Measurements from ENCODE around the gene PDGFRA.

Gene PDGFRA

GRCh38 chr4:54228961-54229501, at the start of gene PDGFRA:
Gene PDGFRA (plus strand): TSS chr4:54229293. CDS start chr4:54258769, 29,476 bp downstream.
- H3K4me3 ChIP-seq (ENCODE audit: low read length), result peak within 1 kb of the TSS; percentile 66
- peaks cover 2% of the 10 kb centered on the region for H3K36me3 ChIP-seq (ENCODE audit: control insufficient read depth, insufficient read depth, low read length)
- peaks cover 11% of the 10 kb centered on the region for H3K4me1 ChIP-seq (ENCODE audit: control insufficient read depth, insufficient read depth, low read length)
- H3K27ac ChIP-seq (ENCODE audit: low read depth, low read length), result peak within 1 kb of the TSS; percentile 65
- no peak within 1 kb of the TSS for H3K9ac ChIP-seq (ENCODE audit: low read length)
- peaks cover 50% of the 10 kb centered on the region for H3K27me3 ChIP-seq (ENCODE audit: control insufficient read depth, insufficient read depth, low read length)

- Histone ChIP-seq H3K27me3 (ENCODE audit: control insufficient read depth, insufficient read depth, low read length) (no peaks in the 10 kb centered on the region), H3K4me3 (ENCODE audit: low read length) (no peak overlapping the region), H3K36me3 (ENCODE audit: control insufficient read depth, insufficient read depth, low read length) (no peaks in the 10 kb centered on the region)
These were observed 44.5 kb upstream of the PDGFRA start for GRCh38 chr4:54184581-54184980.

GRCh38 chr4:54185044-54185780, 43.9 kb upstream of the PDGFRA start:
- no peaks in the 10 kb centered on the region for H3K4me1 ChIP-seq (ENCODE audit: control insufficient read depth, insufficient read depth, low read length)
- no peak overlapping the region for H3K4me3 ChIP-seq (ENCODE audit: low read length)
- H3K27me3 ChIP-seq (ENCODE audit: control insufficient read depth, insufficient read depth, low read length), result no peaks in the 10 kb centered on the region
- H3K27ac ChIP-seq (ENCODE audit: low read depth, low read length), result no peak overlapping the region
- no peaks in the 10 kb centered on the region for H3K36me3 ChIP-seq (ENCODE audit: control insufficient read depth, insufficient read depth, low read length)
- H3K9ac ChIP-seq (ENCODE audit: low read length), result no peak overlapping the region

More at GRCh38 chr4:54184581-54184980, 44.5 kb upstream of the PDGFRA start:
- H3K4me1 ChIP-seq (ENCODE audit: control insufficient read depth, insufficient read depth, low read length), result no peaks in the 10 kb centered on the region
- H3K27ac ChIP-seq (ENCODE audit: low read depth, low read length), result no peak overlapping the region
- H3K9ac ChIP-seq (ENCODE audit: low read length), result no peak overlapping the region

GRCh38 chr4:54185866-54186265, 43.2 kb upstream of the PDGFRA start:
- Histone ChIP-seq H3K9ac (ENCODE audit: low read length) (no peak overlapping the region), H3K4me1 (ENCODE audit: control insufficient read depth, insufficient read depth, low read length) (no peaks in the 10 kb centered on the region), H3K27ac (ENCODE audit: low read depth, low read length) (no peak overlapping the region), H3K36me3 (ENCODE audit: control insufficient read depth, insufficient read depth, low read length) (no peaks in the 10 kb centered on the region), H3K4me3 (ENCODE audit: low read length) (no peak overlapping the region), H3K27me3 (ENCODE audit: control insufficient read depth, insufficient read depth, low read length) (no peaks in the 10 kb centered on the region)

- Histone ChIP-seq H3K4me1 (ENCODE audit: control insufficient read depth, insufficient read depth, low read length) (no peaks in the 10 kb centered on the region), H3K27me3 (ENCODE audit: control insufficient read depth, insufficient read depth, low read length) (no peaks in the 10 kb centered on the region), H3K4me3 (ENCODE audit: low read length) (no peak overlapping the region), H3K36me3 (ENCODE audit: control insufficient read depth, insufficient read depth, low read length) (no peaks in the 10 kb centered on the region), H3K9ac (ENCODE audit: low read length) (no peak overlapping the region), H3K27ac (ENCODE audit: low read depth, low read length) (no peak overlapping the region)
These were observed 42.7 kb upstream of the PDGFRA start for GRCh38 chr4:54186371-54186770.

GRCh38 chr4:54187148-54187547, 41.9 kb upstream of the PDGFRA start:
- no peaks in the 10 kb centered on the region for H3K27me3 ChIP-seq (ENCODE audit: control insufficient read depth, insufficient read depth, low read length)
- no peak overlapping the region for H3K4me3 ChIP-seq (ENCODE audit: low read length)
- no peak overlapping the region for H3K27ac ChIP-seq (ENCODE audit: low read depth, low read length)
- no peaks in the 10 kb centered on the region for H3K36me3 ChIP-seq (ENCODE audit: control insufficient read depth, insufficient read depth, low read length)
- H3K9ac ChIP-seq (ENCODE audit: low read length), result no peak overlapping the region
- H3K4me1 ChIP-seq (ENCODE audit: control insufficient read depth, insufficient read depth, low read length), result no peaks in the 10 kb centered on the region

- Histone ChIP-seq H3K4me3 (ENCODE audit: low read length) (no peak overlapping the region), H3K36me3 (ENCODE audit: control insufficient read depth, insufficient read depth, low read length) (no peaks in the 10 kb centered on the region), H3K27me3 (ENCODE audit: control insufficient read depth, insufficient read depth, low read length) (no peaks in the 10 kb centered on the region), H3K9ac (ENCODE audit: low read length) (no peak overlapping the region), H3K4me1 (ENCODE audit: control insufficient read depth, insufficient read depth, low read length) (no peaks in the 10 kb centered on the region), H3K27ac (ENCODE audit: low read depth, low read length) (no peak overlapping the region)
These were observed 40.0 kb upstream of the PDGFRA start for GRCh38 chr4:54189140-54189539.

- H3K27me3 ChIP-seq (ENCODE audit: control insufficient read depth, insufficient read depth, low read length), result no peaks in the 10 kb centered on the region
These were observed 36.3 kb upstream of the PDGFRA start for GRCh38 chr4:54192811-54193210.

GRCh38 chr4:54197926-54198325, 31.2 kb upstream of the PDGFRA start:
- Histone ChIP-seq H3K27me3 (ENCODE audit: control insufficient read depth, insufficient read depth, low read length) (no peaks in the 10 kb centered on the region), H3K27ac (ENCODE audit: low read depth, low read length) (peak overlapping the region; percentile 62), H3K9ac (ENCODE audit: low read length) (no peak overlapping the region), H3K4me1 (ENCODE audit: control insufficient read depth, insufficient read depth, low read length) (peaks cover 5% of the 10 kb centered on the region), H3K36me3 (ENCODE audit: control insufficient read depth, insufficient read depth, low read length) (no peaks in the 10 kb centered on the region), H3K4me3 (ENCODE audit: low read length) (no peak overlapping the region)

More at GRCh38 chr4:54192811-54193210, 36.3 kb upstream of the PDGFRA start:
- no peak overlapping the region for H3K27ac ChIP-seq (ENCODE audit: low read depth, low read length)
- H3K4me3 ChIP-seq (ENCODE audit: low read length), result no peak overlapping the region
- no peaks in the 10 kb centered on the region for H3K36me3 ChIP-seq (ENCODE audit: control insufficient read depth, insufficient read depth, low read length)
- H3K4me1 ChIP-seq (ENCODE audit: control insufficient read depth, insufficient read depth, low read length), result peaks cover 5% of the 10 kb centered on the region
- H3K9ac ChIP-seq (ENCODE audit: low read length), result no peak overlapping the region

- H3K36me3 ChIP-seq (ENCODE audit: control insufficient read depth, insufficient read depth, low read length), result no peaks in the 10 kb centered on the region
- H3K27ac ChIP-seq (ENCODE audit: low read depth, low read length), result no peak overlapping the region
- no peak overlapping the region for H3K9ac ChIP-seq (ENCODE audit: low read length)
- no peak overlapping the region for H3K4me3 ChIP-seq (ENCODE audit: low read length)
- no peaks in the 10 kb centered on the region for H3K27me3 ChIP-seq (ENCODE audit: control insufficient read depth, insufficient read depth, low read length)
- peaks cover 5% of the 10 kb centered on the region for H3K4me1 ChIP-seq (ENCODE audit: control insufficient read depth, insufficient read depth, low read length)
These were observed 29.2 kb upstream of the PDGFRA start for GRCh38 chr4:54199919-54200318.

- H3K9ac ChIP-seq (ENCODE audit: low read length), result no peak overlapping the region
- no peak overlapping the region for H3K27ac ChIP-seq (ENCODE audit: low read depth, low read length)
- H3K27me3 ChIP-seq (ENCODE audit: control insufficient read depth, insufficient read depth, low read length), result no peaks in the 10 kb centered on the region
- H3K4me3 ChIP-seq (ENCODE audit: low read length), result no peak overlapping the region
- H3K36me3 ChIP-seq (ENCODE audit: control insufficient read depth, insufficient read depth, low read length), result no peaks in the 10 kb centered on the region
- no peaks in the 10 kb centered on the region for H3K4me1 ChIP-seq (ENCODE audit: control insufficient read depth, insufficient read depth, low read length)
These were observed 19.5 kb upstream of the PDGFRA start for GRCh38 chr4:54209617-54210016.

GRCh38 chr4:54213001-54213400, 16.1 kb upstream of the PDGFRA start:
- Histone ChIP-seq H3K4me3 (ENCODE audit: low read length) (no peak overlapping the region), H3K9ac (ENCODE audit: low read length) (no peak overlapping the region), H3K36me3 (ENCODE audit: control insufficient read depth, insufficient read depth, low read length) (no peaks in the 10 kb centered on the region), H3K27ac (ENCODE audit: low read depth, low read length) (no peak overlapping the region), H3K4me1 (ENCODE audit: control insufficient read depth, insufficient read depth, low read length) (peaks cover 1% of the 10 kb centered on the region), H3K27me3 (ENCODE audit: control insufficient read depth, insufficient read depth, low read length) (peaks cover 4% of the 10 kb centered on the region)

GRCh38 chr4:54213761-54214160, 15.3 kb upstream of the PDGFRA start:
- Histone ChIP-seq H3K27ac (ENCODE audit: low read depth, low read length) (no peak overlapping the region), H3K4me3 (ENCODE audit: low read length) (no peak overlapping the region), H3K9ac (ENCODE audit: low read length) (no peak overlapping the region), H3K4me1 (ENCODE audit: control insufficient read depth, insufficient read depth, low read length) (peaks cover 4% of the 10 kb centered on the region), H3K27me3 (ENCODE audit: control insufficient read depth, insufficient read depth, low read length) (peaks cover 4% of the 10 kb centered on the region), H3K36me3 (ENCODE audit: control insufficient read depth, insufficient read depth, low read length) (no peaks in the 10 kb centered on the region)

All from rectal smooth muscle tissue (tissue), 1 donor.